ENCODE data around the gene TLR6.

- TF ChIP-seq CTCF (IDR thresholded peaks at IDR 0.05) (no peak), POLR2A (IDR thresholded peaks at IDR 0.05) (no peak)
Observed at GRCh38 chr4:38805530-38806145, 51.0 kb downstream of the TLR6 start.

Measured in body of pancreas (tissue), 4 donors.